GM04503 (cell line): ENCODE data around the gene C16orf92.
"Not testable (repeated sequence)": the region's sequence is repeated elsewhere in the genome, so short reads cannot be mapped to it uniquely, and the experiment has no call there.

Source experiments
- DNase-seq: peaks from one replicate; pipeline ENCODE4 v3.0.0-alpha.2; 2012; ENCODE audit warnings: low read depth

Gene C16orf92

DNA sequence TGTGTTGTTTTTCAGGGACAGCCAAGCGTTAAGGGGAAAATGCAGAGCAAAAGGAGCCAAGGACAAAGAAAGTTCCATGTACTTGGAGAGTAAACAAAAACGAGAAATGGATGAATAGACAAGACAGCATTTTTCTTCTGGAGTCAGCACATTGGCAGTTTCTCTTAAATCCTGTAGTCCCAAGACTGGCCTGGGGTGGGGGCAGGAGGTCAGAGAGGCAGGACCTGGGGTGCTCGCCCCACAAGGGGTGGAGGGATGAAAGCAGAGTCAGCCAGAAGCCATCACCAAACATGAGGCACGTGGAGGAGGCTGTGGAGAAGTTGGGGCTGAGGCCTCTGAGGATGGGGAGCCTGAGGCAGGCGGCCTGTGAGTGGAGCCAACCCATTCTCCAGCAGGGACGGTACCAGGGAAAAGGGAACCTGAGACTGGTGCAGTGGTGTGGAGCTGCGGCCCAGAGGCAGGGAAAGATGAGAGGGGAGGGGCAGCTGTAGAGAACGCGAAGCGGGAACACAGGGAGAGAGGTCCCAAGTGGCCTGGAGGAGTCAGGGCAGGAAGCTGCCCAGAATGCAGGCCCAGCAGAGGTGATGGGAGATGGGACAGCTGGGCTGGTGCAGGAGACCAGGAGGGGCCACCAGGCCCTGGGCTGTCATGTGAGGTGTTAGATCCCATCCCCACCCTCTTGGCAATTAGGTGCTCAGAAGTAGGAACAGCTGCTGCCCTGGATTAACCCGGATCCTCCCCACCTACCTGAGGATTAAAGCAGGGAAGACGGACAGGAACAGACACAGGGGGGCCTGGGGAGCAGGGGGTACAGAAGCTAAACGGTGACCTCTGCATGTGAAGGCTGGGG is 4.8 kb downstream of the C16orf92 start:
- no peak for DNase-seq

DNA sequence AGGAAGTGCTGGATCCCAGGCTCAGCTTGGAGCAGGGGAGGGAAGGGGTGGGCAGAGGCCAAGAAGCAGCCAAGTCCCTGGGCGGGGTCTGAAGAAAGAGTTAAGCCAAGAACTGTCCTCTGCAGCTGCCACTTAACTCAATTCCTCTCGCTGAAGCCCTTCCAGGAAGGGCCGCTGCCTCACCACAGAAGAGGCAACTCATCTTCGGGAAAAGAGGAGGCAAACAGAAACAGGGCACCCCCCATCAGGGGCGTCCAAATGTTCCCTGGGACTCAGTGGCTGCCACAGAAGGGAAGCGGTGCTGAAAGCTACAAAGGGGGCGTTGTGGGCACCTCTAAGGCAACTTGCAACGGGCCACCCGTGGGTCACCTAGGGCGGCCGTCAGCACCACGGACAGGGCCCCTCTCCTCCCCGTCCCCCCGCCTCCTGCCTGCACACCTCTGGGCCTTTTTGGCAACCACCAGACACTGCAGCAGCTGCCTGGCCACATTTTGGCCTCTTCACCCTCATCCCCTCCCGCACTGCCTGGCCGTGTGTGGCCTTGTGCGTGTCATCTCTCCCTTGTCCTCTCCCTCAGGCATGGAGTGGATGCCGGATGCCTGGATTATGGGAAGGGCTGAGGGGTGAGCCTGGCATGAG is 5.6 kb downstream of the C16orf92 start:
- no peak for DNase-seq

DNA sequence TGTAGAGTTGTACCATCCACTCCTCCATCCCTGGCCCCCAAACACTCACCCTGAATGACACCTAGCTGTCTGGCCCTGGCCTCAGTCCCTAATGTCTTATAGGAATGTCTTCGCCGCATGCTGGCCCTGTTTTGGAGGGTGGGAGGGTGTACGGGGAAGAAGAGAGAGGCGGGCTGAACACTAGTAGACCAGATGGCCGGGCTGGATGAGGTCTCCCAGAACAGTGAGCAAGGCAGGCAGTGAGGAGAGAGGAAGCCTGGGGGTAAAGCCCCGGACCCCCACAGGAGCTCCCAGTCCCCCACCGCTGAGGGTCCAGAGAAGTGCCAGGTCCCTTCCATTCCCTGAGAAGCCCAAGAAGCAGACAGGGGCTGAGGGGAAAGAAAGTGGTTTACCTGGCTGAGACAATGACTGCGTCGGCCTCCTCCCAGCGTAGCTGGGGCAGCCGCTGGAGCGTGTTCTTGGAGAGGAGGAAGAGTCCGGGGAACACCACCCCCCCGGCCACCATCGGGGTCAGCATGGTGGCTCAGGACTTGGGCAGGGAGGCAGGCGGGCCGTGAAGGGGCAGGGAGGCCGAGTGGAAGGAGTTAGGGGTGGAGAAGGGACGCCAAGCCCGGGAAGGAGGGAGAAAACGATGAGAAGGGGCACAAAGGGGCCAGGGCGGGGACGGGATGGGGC is 7.2 kb downstream of the C16orf92 start:
- DNase-seq: no peak

DNA sequence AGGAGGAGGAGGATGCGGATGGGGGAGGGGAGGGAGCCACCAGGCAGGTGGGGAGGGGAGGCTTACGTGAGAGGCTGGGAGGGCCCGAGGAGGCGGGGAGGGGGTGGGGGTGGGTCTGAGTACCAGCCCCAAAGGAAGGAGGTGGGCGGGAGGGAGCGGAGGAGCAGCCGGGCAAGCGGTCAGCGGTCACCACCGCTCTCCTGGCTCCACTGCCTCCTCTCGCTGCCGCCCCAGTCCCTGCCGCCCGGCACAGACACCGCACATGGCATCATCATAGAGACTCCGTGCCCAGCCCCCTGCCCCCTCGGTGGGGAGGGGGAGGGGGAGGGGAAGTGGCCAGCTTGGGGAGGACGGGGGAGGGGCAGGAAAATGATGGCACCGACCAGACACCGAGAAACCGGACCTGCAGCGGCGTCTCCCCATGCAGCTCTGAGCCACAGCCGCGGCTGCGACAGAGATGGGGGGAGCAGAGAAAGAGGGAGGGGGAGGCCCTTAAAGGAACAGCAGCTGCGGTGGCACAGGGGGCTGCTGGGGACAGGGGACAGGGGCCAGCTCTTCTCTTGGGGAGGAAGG is 7.9 kb downstream of the C16orf92 start, which contains the start of gene TLCD3B:
Gene TLCD3B, minus strand, starts transcription at position 431 of the 573 bp plus-strand sequence. CDS start 744 bp downstream, outside the sequence.
- DNase-seq: no peak

DNA sequence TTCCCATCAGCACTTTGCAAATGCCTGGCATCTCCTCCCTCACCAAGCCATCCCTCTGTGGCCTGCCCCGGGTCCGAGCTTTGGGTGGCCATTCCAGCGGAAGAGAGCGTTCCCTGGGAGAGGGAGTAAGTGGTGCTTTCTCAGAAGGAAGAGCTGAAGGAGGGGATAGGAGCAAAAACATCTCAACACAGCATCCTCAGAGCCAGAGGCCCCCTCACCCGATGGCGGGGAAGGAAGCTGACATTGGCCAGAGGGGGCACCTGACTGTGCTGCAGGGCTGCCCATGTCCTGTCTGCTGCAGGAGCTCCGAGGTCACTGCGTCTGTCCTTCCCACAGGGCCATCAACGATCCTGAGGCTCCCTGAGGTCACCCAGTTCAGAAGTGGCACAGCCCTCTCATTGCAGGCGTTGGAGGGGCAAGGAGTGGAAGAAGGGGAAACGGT is 8.5 kb downstream of the C16orf92 start:
- no peak for DNase-seq

DNA sequence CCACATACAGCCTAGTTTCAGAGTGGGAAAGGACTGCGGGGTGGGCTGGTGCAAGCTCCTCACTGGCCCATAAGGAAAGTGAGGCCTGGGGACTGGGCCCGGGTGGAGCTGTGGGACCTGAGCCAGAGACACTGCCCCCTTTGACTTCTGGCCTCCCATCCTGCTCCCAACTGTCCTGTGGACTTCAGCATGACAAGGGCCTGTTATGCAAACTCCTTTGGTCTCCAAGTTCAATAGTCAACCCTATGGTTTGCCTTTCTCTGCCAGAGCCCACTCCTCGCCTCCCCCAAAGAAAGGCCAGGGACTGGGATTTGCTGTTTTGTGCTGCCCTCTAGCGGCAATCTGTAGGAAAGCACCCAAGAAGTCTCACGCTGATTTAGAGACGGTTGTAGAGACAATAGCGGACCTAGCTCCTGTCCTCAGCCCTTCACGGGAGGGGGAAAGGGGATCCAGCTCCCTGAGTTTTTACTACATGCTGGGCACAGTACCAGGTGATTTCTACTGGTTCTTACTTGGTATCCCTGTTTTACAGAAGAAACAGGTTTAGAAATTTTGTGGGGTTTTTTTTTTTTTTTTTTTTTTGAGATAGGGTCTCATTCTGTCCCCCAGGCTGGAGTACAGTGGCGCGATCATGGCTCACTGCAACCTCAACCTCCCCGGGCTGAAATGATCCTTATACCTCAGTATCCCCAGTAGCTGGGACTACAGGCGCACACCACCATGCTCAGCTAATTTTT is 9.3 kb downstream of the C16orf92 start:
- no peak for DNase-seq

DNA sequence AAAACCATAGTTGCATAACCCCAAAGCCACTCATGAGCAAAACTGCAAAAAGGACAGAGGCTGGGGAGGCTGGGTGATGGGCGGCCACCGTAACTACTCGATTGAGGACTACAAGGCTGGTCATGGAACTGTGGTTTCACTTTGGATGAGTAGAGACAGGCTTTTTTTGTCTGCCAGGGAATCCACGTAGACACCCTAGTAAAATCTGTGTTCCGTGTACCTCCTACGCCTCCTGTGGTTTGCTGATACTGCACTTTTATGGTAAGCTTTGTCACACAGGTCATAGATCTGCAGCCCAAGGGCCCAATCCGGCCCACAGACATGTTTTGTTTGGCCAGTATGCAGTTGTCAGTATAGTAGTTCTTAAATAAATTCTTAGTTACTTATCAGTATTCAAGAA is 10.3 kb downstream of the C16orf92 start:
- DNase-seq: no peak

DNA sequence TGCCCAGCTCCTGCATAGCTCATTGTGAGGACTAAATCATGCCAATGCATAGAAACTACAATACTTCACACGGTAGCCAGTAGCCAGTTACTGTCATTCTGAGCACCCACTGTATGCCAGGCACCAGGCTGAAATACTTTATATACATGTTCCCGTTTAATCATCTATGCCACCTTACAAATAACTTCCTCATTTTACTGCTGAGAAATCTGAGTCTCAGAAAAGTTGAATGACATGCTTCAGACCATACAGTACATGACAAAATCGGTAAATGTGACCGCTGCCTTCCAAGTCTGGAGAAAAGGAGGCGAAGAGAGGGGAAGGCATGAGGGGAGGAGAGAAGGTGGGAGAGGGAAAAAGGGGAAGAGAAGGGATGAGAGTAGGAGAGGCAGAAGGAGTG is 17.2 kb downstream of the C16orf92 start:
- no peak for DNase-seq

DNA sequence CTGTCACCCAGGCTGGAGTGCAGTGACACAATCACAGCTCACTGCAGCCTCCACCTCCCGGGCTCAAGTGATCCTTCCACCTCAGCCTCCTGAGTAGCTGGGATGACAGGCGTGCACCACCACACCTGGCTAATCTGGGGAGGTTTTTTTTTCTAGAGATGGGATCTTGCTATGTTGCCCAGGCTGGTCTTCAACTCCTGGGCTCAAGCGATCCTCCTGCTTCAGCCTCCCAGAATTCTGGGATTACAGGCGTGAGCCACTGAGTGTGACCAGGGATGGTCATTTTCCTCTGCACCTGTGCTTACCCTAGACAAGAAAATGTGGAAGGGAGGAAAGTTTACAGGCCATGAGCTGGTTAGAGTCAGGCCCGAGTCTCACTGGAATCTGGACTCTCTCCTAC is 17.7 kb downstream of the C16orf92 start:
- not testable (repeated sequence) for DNase-seq

DNA sequence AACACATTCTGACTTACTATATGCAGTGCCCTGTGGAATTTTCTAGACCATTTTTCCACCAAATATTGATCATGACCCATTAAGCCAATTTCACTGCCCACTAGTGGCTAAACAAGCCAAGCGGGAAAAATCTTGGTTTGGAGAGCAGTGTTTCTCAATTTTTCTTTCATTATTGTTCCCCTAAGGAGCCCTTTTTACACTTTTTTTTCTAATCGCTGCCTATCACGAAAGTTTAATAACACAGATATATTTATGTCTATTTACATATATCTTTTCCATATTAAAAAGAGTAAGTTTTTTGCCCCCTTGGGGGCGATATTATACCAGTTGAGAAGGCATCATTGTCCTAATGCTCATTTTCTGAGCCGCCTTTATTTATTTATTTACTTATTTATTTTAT is 18.8 kb downstream of the C16orf92 start:
- no peak for DNase-seq

DNA sequence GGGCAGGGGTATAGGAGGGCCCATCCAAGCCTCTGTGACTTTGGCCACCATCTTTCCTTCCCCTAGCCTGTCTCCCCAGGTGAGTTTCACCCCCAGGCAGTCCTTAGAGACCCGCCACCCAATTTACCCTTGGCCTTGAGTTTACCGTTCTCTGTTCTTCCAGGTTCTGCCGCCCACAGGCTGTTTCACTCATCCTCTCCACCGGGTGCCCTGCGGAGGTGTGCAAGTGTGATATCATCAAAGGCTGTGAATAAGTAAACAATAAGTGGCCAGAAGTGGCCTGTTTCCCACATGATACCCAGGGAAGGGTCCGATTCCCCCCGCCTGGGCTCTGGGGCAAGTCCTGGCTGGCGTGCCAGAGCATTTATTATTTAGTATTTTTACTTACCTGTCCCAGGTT is 23.2 kb downstream of the C16orf92 start:
- no peak for DNase-seq

DNA sequence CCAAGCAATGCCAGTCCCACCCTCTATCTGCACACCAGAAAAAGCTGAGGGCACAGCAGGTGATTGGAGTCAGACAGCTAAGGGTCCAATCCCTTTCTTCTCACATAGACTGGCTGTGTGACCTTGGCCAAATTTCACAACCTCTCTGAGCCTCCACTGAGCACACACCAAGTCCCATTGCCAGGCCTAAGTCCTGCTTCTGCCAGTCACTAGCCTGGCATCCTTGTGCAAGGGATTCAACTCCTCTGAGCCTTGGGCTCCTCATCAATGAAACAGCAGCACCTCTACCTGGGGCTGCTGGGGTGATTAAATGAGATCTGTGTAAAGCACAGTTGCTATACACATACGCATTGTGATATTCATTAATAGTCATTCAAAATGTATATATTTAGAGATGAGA is 23.6 kb downstream of the C16orf92 start:
- no peak for DNase-seq

DNA sequence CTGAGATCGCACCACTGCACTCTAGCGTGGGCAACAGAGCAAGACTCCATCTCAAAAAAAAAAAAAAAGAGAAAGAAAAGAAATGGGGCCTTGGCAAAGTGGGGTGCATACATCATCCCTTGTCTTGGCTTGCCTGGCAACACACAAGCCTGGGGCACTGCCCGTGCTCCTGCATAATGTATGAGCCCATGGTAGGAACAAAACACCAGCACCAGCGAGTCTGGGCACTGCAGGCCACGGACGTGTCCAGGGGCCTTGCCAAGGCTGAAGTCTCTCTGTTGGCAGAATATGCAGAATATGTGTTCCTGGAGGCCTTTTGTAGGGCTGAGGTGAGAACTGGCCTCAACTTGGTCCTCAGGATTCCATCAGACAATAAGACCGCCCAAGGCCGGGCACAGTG is 26.9 kb downstream of the C16orf92 start:
- no peak for DNase-seq

DNA sequence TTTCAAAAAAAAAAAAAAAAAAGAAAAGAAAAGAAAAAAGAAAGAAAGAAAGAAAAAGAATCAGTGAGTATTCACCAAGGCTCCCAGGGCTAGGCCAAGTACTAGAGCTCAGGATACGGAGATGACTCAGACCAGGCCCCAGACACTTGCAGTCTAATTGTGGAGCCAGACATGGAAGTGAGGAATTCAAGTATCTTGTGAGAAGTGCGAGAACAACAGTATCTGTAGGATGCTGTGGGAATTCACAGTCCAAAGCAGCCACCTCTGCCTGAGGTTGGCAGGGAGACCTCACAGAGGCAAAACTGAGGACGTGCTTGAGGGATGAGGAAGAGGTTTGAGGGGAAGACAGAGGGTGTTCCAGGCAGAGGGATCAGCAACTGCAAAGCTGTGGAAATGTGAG is 28.5 kb downstream of the C16orf92 start:
- DNase-seq: no peak

DNA sequence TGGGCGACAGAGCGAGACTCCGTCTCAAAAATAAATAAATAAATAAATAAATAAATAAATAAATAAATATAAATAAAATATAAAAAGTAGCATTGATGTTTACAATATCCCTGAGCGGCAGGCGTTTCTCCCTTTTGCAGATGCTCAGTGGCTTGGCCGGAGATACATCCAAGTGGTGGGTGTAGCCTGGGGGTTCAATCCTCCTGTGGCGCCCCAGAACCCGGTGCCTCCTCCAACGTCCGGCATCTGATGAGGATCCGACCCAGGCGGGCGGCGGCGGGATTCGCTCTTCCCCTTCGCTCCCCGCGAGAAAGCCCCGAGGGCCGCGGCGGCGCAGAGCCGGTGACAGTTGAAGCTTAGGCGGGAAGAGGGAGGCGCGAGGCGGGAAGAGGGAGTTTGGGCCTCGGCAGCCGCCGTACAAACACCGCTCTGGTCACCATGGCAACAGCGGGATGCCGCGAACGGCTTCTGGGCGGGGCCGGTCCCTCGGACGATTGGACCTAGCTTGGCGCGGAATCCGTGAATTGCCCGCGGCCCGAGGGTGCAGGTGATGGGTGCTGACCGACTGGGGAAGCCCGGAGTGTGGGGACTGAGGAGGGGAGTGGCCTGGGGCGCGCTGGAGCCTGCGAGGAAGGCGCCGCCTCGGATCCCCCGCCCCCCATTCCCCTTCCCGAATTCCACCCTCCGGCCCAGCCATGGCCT is 29.8 kb downstream of the C16orf92 start:
- no peak for DNase-seq

DNA sequence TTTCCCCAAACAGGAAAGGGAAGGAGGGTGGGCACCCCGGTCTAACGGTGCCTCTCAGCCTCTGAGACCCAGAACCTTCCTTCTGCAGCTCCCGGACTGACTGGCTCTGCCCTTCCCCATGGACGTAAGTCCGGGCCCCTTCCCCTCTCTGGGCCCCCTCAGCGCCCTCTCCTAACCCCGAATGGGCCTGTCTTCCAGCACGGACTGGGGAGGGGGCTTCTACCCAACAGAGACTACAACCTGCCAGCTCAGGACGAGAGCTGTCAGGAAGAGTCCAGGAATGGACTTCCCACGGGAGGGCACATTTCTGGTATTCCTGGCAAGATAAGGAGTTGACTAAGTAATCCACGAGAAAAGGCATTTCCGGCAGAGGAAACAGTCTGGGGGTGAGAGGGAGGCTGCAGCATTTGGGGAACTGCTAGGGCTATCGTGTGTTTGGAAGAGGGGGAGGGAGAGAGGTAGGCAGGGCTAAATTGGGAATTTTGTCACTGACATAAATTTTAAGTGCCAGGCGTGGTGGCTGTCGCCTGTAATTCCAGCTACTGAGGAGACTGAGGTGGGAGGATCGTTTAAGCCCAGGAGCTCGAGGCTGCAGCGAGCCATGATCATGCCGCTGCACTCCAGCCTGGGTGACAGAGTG is 30.5 kb downstream of the C16orf92 start:
- DNase-seq: no peak

DNA sequence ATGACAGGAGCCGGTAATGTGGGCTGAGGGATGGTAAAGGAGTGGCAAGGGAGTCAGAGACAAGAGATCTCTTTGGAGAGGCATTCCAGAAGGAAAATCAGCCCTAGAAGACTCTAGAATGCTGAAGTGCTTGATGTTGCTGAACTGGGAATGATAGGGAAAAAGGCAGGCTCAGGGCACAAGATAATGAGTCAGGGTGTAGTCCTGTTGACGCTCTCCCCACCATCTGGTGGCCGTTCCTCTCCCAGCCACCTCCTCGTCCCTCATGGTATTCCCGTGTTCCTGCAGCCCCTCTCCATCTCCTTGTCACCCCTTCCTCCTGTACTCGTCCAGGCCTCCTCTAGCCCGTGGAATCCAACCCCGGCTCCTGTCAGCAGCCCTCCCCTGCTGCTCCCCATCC is 31.5 kb downstream of the C16orf92 start:
- no peak for DNase-seq

DNA sequence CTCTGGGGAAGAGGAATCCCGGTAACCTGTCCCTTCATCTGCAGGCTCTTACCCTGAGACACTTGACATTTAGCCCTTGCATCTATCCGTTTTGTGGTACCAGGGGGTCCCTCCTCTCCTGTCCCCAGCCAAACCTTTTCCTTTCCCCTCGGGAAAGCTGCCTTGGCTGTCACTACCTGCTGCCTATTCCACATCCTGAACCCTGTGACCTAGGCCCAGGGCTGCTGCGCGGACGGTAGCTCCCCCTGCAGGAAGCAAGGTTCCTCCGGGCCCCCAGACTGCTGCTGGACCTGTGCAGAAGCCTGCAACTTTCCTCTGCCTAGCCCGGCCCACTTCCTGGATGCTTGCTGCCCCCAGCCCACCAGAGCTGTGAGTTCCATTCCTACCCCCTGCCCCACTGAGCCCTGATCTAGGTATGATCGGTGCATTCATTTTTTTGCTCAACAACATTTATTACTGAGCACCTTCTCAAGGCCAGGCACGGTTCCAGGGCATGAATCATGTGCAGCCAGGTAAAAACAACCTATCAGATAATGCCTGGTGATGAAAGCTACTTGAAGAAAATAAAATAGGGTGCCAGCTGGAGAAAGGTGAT is 32.1 kb downstream of the C16orf92 start:
- no peak for DNase-seq

DNA sequence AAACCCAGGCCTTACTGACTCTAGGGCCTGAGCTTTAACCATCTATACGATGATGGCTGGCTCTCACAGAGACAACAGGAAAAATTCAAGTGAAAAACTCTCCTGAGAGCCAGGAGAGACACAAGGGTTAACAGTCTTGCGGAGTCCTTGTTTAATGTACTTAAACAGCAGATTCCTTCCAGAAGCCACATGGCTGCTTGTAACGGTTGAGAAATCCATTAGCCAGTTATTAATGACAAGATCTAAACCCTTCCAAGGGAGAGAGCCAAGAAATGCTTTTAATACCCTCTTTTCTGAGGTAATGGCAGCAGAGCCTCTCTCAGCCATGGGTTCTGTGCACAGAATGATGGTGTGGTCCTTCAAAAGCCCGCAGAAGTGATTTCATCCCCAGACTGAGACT is 37.3 kb downstream of the C16orf92 start:
- no peak for DNase-seq

DNA sequence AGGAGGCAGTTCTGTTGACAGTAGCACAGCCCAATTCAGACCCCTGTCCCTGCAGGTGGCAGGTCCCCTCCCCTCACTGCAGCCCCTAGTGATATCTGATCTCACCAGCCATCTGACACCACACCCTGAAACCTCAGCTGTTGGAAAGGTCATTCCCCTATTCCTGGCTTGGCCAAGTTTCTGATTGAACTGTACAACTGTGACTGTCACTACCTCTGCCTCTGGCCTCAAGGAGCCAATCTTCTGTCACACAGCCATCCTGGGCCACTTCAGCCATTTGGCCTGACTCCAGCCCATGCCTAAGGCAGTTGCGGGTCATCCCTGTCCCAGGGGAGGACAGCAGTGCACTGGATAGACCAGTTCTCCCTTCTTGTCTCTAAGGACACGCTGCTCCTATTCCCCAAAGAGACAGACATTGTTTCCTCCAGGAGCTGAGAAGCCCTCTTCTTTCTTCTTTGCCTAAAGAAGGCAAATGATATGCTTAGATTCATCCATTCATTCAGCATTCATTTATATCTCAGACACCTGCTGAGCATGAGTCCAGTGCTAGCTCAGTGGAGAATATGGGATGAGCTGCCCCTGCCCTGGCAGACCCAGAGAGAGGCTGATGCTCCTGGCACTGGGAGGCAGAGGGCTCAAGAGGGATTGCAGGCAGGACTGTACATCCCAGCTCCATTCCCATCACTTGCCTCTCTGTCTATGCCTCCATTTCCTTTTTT is 38.0 kb downstream of the C16orf92 start:
- no peak for DNase-seq
